Right lung (tissue), 5 donors: Measurements from ENCODE around the gene SUCLG2. TPM values are rescaled to one million over a fixed set of nuclear protein-coding genes. Genes with fewer than 3 reads are reported as not detected.
"Not testable (repeated sequence)": the region's sequence is repeated elsewhere in the genome, so short reads cannot be mapped to it uniquely, and the experiment has no call there.

Experiments used
- DNase-seq, 2 donors: peaks; one replicate each; pipeline ENCODE4 v3.0.0-alpha.2; 2013
- polyA plus RNA-seq, 5 donors: library from polyadenylated mRNA; unstranded; fragments of 120-200 nt; gene quantifications; one replicate each; pipeline versions ENCODE4 v1.2.1 to v1.2.3, GENCODE V29; 2013; ENCODE audit warnings: inconsistent platforms in 1 of 5, low replicate concordance in 1 of 5; ENCODE audit not compliant: insufficient read length in 5 of 5, insufficient read depth in 1 of 5

Gene SUCLG2
- polyA plus RNA-seq, 5 donors, result 60.2 to 72.9 (median 62.5) TPM

DNA sequence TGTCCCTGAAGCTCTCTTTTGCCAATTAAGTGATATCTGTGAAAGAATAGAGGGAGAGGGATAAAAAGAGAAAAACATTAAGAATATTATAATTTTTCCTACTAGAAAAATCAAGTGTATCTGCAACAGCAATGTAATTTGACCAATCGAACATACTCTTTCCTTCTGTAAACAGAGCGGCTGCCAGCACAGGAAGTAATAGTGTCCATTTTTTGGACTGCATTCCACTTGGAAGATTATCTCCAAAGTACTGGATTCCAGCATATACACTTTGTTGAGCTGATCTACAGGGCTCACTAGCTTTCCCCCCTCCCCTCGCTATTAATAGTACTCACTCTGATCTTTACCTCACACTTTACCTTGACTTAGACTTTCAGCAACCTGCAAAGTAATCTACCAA lies 90.4 kb downstream of the SUCLG2 start:
- DNase-seq, result no peak

DNA sequence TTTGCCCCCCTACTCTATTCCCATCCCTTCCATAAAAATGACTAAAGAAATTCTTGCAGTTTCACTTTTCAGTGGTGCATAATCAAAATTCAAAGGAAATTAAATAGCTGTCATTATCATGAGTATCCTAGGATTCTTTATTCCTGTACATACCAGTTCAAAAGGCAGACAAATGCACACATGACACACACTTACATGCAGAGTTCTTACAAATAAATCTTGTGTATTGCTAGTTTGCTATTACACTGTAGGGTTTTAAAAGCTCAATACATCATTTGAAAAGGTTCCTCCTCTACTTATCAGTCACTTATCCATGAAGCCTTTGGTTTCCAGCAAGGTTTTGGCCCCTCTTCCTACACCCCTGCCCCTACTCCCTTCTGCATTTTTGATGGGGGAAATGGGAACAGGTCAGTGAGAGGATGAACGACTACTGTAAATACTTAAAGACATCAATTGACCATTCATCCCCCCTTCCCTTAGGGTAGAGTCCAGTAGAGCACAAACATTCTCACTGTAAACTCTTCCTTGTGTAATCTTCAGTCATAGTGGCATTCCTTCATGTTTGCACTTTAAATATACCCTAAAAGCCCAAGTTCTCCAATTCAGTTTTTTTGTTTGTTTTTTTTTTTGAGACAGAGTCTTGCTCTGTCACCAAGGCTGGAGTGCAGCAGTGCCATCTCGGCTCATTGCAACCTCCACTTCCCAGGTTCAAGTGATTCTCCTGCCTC lies 92.6 kb downstream of the SUCLG2 start:
- no peak for DNase-seq

DNA sequence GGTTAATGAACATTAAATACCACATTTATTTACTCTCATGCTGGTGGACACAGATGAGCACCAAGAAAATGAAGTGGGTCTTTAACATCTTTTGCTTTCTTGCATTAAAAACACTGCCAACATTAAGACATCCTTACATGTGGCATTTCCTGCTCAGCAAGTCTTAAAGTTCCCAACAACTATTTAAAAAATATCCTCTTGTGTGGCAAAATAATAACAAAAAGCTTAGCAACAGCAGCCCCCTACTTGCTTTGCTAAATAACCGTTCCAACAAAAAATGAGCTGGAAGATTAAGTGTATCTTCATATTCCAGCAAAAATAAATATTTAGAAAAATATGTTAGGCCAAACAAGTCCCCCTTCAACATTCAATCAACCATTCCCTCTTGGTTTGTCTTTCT lies 93.1 kb downstream of the SUCLG2 start:
- peak; percentile 25 to 31 for DNase-seq

DNA sequence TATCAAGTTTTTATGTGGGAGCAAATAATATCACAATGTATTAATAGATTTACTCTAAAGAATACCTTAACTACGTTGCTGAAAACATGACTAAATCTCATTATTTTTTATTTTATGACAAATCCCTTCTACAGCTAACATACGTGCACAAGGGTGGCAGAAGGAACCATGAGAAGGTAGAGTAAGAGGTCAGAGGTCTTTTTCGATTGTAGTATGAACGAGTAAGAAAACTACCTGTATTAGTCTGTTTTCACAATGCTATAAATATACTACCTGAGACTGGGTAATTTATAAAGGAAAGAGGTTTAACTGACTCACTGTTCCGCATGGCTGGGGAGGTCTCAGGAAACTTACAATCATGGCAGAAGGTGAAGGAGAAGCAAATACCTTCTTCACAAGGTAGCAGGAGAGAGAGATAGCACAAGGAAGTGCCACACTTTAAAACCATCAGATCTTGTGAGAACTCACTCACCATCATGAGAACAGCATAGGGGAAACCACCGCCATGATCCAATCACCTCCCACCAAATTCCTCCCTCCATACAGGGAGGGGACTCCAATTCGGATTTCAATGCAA lies 95.3 kb downstream of the SUCLG2 start:
- DNase-seq, result no peak

DNA sequence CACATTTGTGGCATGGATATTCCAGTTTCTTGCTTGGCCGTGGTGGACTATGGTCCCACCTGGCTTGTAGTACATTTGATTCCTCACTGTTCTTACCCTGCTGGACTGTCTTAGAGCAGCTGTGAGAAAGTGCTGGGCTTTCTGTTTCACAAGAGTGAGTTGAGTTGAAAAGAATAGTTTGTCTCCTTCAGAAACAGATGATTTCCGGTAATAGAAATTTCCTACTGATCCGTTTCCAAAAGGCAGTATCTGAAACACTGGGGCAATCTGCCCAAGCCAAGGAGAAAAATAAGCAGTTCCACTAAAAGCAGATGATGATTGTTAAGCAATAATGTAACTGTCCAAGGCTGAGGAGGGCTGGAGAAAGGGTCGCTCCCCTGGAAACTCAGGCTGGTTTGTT lies 96.0 kb downstream of the SUCLG2 start:
- peak; percentile 76 to 82 for DNase-seq

DNA sequence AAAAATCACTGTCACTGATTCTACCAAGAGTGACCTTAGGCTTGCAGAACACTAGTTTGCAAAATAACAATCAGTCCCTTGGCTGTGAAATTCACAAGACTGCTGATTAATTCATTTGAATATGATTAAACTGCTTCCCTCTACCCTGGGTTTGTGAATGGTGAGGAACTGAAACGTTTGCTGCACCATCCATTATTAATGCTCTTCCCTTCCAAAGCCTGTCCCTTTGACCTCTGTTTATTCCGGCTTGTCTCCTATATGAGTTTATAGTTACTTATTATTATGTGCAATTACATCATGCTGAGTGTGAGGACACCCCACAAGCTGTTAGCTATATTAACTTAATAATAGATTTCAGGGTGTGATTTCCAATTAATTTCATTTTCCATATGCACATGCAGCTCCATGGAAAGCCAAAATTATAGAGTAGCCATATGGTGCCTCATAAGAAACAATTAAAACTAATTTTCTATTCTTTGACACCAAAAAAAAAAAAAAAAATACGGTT lies 96.5 kb downstream of the SUCLG2 start:
- no peak for DNase-seq

DNA sequence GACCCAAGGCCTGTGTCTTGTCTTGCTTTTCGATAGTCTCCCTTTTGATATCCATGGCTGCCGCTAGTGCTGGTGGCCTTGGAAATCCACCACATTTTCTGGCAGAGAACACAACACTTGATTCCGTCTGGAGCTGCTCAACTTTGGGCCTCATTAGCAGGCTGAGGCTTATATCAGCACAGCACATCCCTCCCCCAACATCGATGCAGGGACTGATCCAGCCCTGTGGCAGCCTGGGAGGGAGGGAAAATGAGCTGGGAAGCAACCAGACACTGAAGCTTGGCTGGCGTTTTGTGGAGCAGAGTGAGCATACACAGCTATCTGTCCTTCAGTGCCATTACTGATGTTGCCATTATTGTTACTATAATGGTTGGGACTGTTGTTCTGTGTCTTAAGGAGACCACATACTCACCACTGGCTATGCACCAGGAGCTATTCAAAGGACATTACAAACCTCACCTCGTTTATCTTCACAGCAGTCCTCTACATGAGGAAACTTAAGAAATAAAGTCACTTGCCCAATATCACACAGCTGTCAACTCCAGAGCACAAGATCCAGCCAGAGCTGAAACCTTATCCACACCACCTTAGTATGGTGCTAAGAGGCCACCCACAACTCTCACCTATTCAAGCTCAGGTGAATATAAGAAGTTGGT lies 102.9 kb downstream of the SUCLG2 start:
- DNase-seq, result peak in 1 of 2 donors; percentile 28

DNA sequence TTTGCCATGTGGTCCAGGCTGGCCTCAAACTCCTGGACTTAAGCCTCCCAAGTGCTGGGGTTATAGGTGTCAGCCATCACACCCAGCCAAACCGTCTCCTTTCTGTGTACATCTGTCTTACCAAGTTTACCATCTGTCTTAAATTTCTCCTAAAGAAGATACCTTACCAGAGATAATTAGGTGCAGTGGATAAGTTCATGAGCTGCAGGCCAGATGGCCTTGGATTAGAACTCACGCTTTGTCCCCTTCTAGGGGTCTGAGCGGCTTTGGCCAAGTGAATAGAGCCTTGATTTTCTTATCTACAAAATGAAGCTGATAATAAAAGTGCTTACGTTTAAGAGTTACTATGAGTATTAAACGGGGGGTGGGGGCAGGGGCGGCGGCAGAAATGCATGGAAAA lies 103.9 kb downstream of the SUCLG2 start:
- no peak for DNase-seq

DNA sequence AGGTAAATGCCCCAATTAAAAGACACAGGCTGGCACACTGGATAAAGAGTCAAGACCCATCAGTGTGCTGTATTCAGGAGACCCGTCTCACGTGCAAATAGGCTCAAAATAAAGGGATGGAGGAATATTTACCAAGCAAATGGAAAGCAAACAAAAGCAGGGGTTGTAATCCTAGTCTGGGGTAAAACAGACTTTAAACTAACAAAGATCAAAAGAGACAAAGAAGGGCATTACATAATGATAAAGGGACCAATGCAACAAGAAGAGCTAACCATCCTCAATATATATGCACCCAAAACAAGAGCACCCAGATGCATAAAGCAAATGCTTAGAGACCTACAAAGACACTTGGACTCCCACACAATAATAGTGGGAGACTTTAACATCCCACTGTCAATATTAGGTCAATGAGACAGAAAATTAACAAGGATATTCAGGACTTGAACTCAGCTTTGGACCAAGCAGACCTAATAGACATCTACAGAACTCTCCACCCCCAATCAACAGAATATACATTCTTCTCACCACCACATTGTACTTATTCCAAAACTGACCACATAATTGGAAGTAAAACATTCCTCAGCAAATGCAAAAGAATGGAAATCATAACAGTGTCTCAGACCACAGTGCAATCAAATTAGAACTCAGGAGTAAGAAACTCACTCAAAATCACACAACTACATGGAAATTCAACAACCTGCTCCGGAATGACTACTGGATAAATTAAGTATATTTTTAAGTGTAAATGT lies 111.7 kb downstream of the SUCLG2 start:
- not testable (repeated sequence) for DNase-seq

DNA sequence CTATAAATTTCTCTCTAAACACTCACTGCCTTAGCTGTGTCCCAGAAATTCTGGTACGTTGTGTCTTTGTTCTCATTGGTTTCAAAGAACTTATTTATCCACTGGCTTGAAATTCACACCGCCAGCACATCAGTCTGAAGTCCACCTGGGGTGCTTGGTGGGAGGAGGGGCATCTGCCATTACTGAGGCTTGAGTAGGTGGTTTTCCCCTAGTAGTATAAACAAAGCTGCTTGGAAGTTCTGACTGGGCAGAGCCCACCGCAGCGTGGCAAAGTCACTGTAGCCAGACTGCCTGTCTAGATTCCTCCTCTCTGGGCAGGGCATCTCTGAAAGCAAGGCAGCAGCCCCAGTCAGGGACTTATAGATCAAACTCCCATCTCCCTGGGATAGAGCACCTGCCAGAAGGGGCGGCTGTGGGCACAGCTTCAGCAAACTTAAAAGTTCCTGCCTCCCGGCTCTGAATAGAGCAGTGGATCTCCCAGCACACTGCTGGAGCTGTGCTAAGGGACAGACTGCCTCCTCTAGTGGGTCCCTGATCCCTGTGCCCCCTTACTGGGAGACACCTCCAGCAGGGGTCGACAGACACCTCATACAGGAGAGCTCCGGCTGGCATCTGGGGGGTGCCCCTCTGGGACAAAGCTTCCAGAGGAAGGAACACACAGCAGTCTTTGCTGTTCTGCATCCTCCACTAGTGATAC lies 114.1 kb downstream of the SUCLG2 start:
- no peak for DNase-seq

DNA sequence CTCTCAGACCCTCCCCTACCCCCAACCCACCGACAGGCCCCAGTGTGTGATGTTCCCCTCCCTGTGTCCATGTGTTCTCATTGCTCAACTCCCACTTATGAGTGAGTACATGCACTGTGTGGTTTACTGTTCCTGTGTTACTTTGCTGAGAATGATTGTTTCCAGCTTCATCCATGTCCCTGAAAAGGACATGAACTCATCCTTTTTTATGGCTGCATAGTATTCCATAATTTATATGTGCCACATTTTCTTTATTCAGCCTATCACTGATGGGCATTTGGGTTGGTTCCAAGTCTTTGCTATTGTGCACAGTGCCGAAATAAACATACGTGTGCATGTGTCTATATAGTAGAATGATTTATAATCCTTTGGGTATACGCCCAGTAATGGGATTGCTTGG lies 117.2 kb downstream of the SUCLG2 start:
- DNase-seq, result not testable (repeated sequence)

DNA sequence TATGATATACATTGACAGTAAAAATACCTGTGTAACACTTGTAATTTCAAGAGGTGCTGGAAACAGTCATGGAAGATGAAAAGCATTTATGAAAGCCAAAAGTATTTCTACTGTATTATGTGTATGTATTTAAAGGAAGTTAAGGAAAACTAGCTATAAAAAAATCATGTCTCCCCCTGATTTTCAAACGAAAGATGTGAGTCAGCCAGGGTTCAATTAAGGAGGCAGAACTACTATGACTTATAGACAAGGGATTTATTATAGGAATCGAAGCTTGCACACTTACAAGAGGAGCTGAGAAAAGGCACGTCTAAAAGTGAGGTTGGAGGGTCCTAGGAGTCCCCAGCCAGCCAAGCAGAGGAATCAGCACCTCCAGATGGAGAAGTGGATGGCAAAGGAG lies 119.4 kb downstream of the SUCLG2 start:
- DNase-seq, result no peak

DNA sequence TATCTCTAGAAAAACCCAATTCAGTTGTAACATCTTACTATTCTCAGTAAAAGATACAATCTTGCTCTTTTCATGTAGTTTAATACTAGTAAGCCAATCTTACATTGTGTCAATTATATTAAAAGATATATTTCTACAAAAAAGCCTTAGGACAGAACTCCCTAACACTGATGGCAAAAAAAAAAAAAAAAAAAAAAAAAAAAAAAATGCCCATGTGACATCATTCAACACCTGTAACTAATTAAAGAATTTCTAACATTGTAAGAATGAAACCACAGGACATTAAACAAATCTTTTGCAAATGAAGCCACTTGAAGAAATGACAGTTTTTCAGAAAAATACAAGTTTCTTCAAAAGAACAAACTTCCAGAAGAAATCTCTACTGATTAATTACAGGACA lies 119.8 kb downstream of the SUCLG2 start:
- DNase-seq, result no peak

DNA sequence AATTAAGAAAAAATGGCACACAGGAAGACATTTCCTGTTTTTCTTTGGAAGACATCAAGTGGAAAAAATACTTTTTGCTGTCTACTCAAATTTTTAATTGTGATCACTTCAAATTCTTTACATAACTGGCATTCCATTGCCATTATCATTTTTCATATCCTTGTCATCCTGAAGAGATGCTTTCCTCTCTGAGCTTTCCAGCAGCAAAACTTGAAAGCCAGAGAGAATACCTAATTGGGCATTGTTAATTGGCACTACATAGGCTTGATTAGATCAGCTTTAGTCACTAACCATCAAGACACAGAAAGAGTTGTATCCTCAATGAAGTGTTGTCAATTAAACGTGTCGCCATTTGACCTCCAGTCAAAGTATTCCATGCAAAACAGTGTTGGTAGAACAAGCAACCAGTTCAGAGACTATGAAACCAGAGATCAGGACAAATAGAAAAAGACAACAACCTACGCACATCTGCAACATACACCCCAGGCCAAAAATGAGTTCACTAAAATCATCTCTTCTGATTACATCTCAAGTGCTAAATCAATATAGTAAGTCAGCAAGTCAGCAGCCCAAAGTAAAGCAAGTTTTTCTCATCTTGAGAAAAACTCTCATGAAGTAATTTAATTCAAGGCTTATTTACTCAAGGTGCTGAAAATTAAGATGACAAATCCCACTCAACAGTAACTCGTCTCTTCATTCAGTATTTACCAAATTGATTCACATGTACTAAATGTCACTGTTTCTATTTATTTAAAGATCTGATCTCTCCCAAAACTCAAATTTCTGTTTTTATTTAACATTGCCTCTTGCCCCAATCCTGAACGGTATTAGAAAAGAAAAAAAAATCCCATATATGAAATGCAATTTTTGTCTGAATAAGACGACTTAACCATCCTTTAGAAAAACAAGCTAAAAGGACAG lies 123.0 kb downstream of the SUCLG2 start:
- DNase-seq, result no peak

DNA sequence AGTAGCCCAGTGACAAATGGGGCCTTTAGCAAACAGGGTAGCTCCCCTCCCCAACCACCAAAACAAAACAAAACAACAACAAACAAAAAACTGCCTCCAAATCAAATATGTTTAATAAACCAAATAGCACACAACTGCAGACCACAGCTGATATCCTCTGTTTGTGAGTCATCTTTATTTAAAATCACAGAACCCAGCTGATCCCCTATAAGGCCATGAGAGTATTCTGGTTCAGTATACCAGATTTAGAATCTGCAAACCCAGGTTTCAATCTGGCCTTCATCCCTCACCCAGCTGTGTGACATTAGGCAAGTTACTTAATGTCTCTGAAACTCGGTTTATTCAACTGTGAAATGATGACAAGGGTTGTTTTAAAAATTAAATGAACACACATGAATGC lies 124.5 kb downstream of the SUCLG2 start:
- DNase-seq, result no peak

DNA sequence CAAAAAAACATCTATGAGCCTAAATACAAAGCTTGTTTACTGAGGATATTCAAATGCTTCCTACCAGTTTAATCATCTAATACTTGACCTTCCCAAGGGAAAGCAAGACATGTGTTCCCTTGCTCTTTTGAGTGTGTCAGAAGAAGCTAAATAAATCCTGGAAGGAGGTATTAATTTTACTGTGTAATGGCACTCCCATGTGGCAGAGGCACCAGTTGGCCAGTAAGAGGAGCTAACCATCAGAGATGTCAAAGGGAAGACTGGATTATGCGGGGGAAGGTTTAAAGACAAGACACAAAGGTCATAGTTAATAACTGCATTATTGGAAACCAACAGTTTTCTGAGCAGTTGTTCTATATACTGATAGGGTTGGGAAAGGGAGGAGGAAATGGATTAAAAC lies 125.1 kb downstream of the SUCLG2 start:
- no peak for DNase-seq

DNA sequence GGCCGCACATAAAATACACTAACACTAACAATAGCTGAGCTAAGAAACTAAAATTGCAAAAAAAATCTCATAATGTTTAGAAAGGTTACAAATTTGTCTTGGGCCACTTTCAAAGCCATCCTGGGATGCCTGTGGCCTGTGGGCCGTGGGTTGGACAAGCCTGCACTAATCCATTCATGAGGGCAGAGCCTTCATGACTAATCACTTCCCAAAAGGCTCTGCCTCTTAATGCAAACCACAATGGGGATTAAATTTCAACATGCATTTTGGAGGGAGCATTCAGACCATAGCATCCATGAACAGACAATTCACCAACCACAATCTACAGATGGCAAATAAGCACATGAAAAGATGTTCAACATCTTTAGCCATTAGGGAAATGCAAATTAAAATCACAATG lies 128.2 kb downstream of the SUCLG2 start:
- no peak for DNase-seq

DNA sequence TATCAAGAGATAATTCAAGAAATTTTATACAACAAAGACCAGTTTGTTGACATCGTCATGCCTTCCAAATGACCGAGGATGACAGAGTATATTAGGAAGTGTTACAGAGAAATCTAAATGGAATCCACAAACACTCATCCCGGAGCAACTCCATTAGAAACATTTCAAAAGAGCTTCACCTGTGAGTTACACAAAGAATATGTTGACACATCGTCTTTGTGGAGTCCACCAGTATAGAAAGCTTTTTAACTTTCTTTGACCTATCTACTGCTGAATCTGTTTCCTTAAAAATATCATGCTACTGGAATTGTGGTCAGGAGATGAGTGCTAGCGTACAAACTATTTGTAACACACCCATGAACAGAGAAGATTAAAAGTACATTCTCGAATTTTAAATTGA lies 130.4 kb downstream of the SUCLG2 start:
- no peak for DNase-seq

DNA sequence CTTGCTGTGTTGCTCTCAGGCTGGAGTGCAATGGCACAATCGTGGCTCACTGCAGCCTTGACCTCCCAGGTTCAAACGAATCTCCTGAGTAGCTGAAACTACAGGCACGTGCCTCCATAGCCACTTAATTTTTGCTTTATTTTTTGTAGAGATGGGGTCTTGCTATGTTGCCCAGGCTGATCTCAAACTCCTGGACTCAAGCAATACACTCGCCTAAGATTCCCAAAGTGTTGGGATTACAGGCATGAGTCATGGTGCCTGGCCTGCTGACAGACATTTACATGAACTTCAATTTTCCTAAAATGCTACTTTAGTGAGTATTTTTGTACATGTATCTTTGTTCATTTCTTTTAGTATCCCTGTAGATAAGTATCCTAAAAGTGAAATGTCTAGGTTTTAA lies 132.3 kb downstream of the SUCLG2 start:
- no peak for DNase-seq

DNA sequence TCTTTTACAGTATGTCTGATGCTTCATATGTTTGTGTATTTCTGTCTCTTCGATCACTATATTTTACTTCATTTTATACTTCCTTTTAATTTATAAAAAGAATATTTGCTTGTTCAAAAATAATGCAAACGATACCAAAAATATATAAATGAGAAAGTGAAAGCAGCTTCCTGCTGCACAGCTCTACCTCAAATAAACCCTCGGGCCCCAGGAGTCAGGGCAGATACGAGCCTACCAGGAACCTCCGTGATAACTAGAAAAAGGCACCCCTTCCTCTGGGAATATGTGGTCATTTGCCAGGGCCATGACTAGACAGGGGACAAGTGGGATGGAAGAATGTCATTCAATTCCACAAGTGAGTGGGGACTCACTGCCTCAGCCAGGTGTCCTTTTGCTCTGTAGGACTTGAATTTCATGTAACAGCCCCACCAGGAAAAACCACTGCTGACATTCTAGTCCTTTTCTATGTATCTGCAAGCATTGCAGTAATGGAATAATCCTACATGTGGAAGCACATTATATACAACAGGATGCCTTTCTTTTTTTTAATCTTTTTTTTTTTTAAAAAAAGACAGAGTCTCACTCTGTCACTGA lies 133.3 kb downstream of the SUCLG2 start:
- DNase-seq, result no peak
